KMS-11 (cell line): Measurements from ENCODE around the gene SEMA4F.
A peak's percentile ranks its signal among the peaks of the same experiment; 100 is the strongest.

ENCODE experiments used
- H2AFZ ChIP-seq: fragments of 200-600 bp; sonication (generic); 2 replicates; pipeline ENCODE4 v1.6.1; 2016; ENCODE audit warnings: antibody characterized with exemption, mixed run types, low read depth
- H3K27ac ChIP-seq: fragments of 200-600 bp; sonication (generic); 2 replicates; pipeline ENCODE4 v1.6.1; 2016; ENCODE audit warnings: mild to moderate bottlenecking, mixed run types
- H3K27me3 ChIP-seq: fragments of 200-600 bp; sonication (generic); 2 replicates; pipeline ENCODE4 v1.6.1; 2017; ENCODE audit warnings: mild to moderate bottlenecking, low read depth, mixed run types, moderate library complexity; ENCODE audit not compliant: insufficient read depth
- H3K36me3 ChIP-seq: fragments of 200-600 bp; sonication (generic); 2 replicates; pipeline ENCODE4 v1.6.1; 2017; ENCODE audit warnings: mild to moderate bottlenecking, mixed run types; ENCODE audit not compliant: insufficient read depth
- H3K4me1 ChIP-seq: fragments of 200-600 bp; sonication (generic); 2 replicates; pipeline ENCODE4 v1.6.1; 2016; ENCODE audit warnings: mild to moderate bottlenecking, low read depth, mixed run types; ENCODE audit not compliant: poor library complexity, severe bottlenecking
- H3K4me2 ChIP-seq: fragments of 200-600 bp; sonication (generic); 2 replicates; pipeline ENCODE4 v1.7.0; 2016; ENCODE audit warnings: mild to moderate bottlenecking, mixed run types
- H3K4me3 ChIP-seq: fragments of 200-600 bp; sonication (generic); IDR thresholded peaks from 2 replicates; pipeline ENCODE4 v1.6.1; 2017; ENCODE audit warnings: low read depth, low read length, mixed read lengths; ENCODE audit not compliant: insufficient read depth
- H3K79me2 ChIP-seq: fragments of 200-600 bp; sonication (generic); 2 replicates; pipeline ENCODE4 v1.6.1; 2016; ENCODE audit warnings: low read depth, mixed run types; ENCODE audit not compliant: insufficient read depth
- H3K9ac ChIP-seq: fragments of 200-600 bp; sonication (generic); 2 replicates; pipeline ENCODE4 v1.6.1; 2016; ENCODE audit warnings: mild to moderate bottlenecking, mixed run types
- H4K20me1 ChIP-seq: fragments of 200-600 bp; sonication (generic); 2 replicates; pipeline ENCODE4 v1.6.1; 2016; ENCODE audit warnings: mild to moderate bottlenecking, mixed run types; ENCODE audit not compliant: insufficient read depth
- TF ChIP-seq, protein P1 (sequence below): fragments of 200-600 bp; sonication (generic); conservative IDR thresholded peaks from 2 replicates; pipeline ENCODE4 v1.6.1; 2017; ENCODE audit warnings: low read depth, mild to moderate bottlenecking, antibody characterized with exemption, low read length, moderate library complexity, mixed read lengths

The SEMA4F gene

DNA sequence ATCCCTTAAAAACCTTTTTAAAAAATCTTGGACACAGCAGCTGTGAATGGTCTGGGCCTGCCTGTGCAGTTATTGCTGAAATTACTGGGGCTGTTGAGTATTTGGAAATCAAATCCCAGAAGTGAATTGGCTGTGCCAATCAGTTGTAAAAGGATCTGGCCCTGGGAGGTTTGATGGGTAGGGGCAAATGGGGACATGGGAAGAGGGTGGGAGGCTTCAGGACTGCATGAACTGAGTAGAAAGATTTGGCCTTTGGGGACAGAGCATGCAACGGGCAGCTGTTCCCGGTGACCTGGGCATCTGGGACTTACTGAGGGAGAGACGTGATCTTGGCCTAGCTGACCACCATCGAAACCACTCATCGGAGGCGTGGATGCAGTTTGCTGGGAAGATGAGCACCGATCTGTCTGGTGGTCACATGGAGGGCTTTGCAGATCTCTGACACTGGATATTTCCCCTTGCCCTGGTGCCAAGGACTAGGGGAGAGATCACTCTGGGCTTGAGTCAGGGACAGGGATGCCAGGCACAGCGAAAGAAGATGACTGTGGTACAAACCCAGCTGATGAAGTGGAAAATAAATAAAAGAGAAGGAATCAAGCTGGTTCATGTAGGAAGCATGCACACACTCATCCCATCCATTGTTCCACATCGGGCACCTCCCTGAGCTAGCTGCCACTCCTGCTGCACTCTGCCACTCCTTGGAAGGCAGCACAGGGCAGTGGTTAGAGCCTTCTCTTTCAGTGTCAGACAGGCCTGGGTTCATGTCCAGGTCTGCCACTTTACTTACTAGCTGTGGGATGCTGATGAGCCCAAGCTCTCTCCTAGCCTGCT lies 58.4 kb downstream of the SEMA4F start:
- Histone ChIP-seq H3K4me1 (peaks cover 29% of the 10 kb centered on the region), H3K79me2 (no peaks in the 10 kb centered on the region), H4K20me1 (no peaks in the 10 kb centered on the region), H3K4me3 (no peak overlapping the region), H3K9ac (no peak overlapping the region), H3K27me3 (no peaks in the 10 kb centered on the region), H2AFZ (no peak overlapping the region), H3K36me3 (no peaks in the 10 kb centered on the region), H3K27ac (no peak overlapping the region), H3K4me2 (no peak overlapping the region)
- TF ChIP-seq, protein P1, sequence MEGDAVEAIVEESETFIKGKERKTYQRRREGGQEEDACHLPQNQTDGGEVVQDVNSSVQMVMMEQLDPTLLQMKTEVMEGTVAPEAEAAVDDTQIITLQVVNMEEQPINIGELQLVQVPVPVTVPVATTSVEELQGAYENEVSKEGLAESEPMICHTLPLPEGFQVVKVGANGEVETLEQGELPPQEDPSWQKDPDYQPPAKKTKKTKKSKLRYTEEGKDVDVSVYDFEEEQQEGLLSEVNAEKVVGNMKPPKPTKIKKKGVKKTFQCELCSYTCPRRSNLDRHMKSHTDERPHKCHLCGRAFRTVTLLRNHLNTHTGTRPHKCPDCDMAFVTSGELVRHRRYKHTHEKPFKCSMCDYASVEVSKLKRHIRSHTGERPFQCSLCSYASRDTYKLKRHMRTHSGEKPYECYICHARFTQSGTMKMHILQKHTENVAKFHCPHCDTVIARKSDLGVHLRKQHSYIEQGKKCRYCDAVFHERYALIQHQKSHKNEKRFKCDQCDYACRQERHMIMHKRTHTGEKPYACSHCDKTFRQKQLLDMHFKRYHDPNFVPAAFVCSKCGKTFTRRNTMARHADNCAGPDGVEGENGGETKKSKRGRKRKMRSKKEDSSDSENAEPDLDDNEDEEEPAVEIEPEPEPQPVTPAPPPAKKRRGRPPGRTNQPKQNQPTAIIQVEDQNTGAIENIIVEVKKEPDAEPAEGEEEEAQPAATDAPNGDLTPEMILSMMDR, result no peak

DNA sequence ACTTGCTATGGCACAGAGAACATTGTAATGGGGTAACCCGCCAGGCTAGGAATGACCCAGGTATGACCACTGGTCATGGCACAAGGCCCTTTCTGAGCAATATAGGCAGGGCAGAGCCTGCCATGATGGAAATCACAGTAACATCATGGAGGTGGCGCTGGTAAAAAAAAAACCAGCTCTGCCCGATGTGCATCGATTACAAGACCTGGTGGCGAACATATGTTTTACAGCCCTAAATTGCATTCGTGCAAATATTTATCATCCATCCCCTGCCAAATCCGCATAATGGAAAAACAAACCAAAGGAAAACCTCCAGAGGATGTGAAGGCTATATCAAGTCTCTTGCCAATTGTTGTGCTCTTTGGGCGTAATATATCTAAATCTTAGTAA lies 60.6 kb downstream of the SEMA4F start:
- H3K4me2 ChIP-seq, result no peak overlapping the region
- H2AFZ ChIP-seq, result 0 out of 2 replicates have a peak overlapping the region, but pooled peaks have one; percentile 60

DNA sequence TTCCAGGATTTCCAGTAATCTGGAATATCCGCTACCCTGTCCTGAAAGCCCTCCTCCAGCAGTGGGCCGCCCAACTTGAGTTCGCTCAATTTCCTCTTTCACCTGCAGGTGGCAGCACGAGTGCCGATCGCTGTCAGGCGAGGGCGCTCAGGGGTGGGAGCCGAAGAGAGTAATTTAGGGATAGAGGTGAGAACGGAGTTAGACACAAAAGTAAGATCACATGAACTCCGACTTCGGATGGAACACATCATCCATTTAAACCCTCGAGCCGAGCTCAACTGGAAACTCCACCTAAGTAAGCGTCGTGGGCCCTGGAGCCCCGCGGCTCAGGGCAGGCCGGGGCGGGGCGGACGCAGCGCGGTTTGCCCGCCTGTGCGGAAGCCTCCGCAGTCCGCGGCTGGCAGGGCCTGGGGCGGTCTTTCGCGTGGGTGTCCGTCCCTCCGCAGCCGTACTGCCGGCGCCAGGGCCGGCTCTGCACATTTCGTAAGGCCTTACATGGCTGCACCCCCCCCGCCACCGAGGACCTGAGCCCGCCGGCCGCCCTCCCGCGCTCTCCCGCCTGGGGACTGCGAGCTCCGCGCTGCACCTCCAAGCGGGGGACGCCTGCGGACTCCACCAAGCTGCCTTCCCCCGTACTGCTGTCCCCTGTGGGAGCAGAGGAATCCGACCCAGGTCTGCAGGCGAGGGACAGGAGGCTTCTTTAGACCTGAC lies 61.2 kb downstream of the SEMA4F start:
- Histone ChIP-seq H3K4me3 (peak overlapping the region; percentile 58), H3K27me3 (no peaks in the 10 kb centered on the region), H3K4me1 (peaks cover 2% of the 10 kb centered on the region), H3K79me2 (no peaks in the 10 kb centered on the region), H3K4me2 (peak overlapping the region; percentile 21; the same call in 1 of the 2 replicates), H2AFZ (peak overlapping the region; percentile 60), H4K20me1 (no peaks in the 10 kb centered on the region), H3K27ac (no peak overlapping the region), H3K9ac (no peak overlapping the region; the same call in 1 of the 2 replicates), H3K36me3 (no peaks in the 10 kb centered on the region)
- TF ChIP-seq, protein P1, result peak; percentile 95

More for the DNA sequence above, 60.6 kb downstream of the SEMA4F start:
- no peaks in the 10 kb centered on the region for H4K20me1 ChIP-seq
- no peaks in the 10 kb centered on the region for H3K79me2 ChIP-seq
- peak overlapping the region; percentile 58 for H3K4me3 ChIP-seq
- H3K9ac ChIP-seq, result no peak overlapping the region
- no peaks in the 10 kb centered on the region for H3K36me3 ChIP-seq
- TF ChIP-seq, protein P1, result no peak
- H3K27ac ChIP-seq, result no peak overlapping the region
- no peaks in the 10 kb centered on the region for H3K27me3 ChIP-seq
- peaks cover 6% of the 10 kb centered on the region for H3K4me1 ChIP-seq

DNA sequence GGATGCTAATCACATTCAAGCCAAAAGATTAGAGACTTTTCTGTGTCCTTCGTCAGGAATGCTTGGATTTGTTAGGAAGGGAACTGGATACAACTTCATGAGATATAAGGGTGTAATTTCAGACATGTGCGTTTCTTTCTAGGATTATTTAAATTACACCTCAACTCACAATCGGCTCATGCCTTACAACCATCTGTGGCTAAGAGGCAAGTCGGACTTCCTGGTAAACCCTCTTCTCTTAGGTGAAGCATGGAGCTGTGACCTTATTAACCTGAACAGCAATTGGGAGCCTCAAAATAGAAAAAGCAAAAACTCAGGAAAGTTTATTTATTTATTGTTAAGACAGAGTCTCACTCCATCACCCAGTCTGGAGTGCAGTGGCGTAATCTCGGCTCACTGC lies 61.8 kb downstream of the SEMA4F start:
- Histone ChIP-seq H4K20me1 (no peaks in the 10 kb centered on the region), H3K27me3 (no peaks in the 10 kb centered on the region), H3K4me3 (no peak overlapping the region), H2AFZ (peak overlapping the region; percentile 60), H3K9ac (no peak overlapping the region), H3K36me3 (no peaks in the 10 kb centered on the region), H3K4me2 (peak overlapping the region; percentile 21; the same call in 1 of the 2 replicates), H3K4me1 (no peaks in the 10 kb centered on the region), H3K27ac (no peak overlapping the region), H3K79me2 (no peaks in the 10 kb centered on the region)
- TF ChIP-seq, protein P1, result no peak
